ENCODE data around the gene GRAMD2A. TPM values are rescaled to one million over a fixed set of nuclear protein-coding genes. Genes with fewer than 3 reads are reported as not detected.

Gene GRAMD2A
- total RNA-seq, 4 donors from 2014 or later: 1.1 to 2.9 (median 2.2) TPM

DNA sequence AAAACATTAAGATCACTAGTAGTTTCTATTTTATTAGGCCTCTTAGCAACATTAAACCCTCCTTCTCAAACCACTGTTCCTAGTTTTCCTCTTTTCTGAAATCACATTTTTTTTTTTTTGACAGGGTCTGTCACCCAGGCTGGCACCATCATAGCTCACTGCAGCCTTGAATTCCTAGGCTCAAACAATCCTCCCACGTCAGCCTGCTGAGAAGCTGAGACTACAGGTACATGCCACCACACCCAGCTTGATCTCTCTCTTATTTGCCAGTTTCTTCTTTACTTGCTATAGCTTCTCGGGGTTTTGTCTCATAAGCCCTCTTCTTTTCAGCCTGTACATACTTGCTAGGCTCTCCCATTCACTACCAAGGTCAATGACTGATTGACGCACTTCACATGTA, 51.4 kb downstream of the GRAMD2A start:
- Histone ChIP-seq H3K36me3 (no peaks in the 10 kb centered on the region), H3K9me3 (no peaks in the 10 kb centered on the region), H3K27ac (no peak overlapping the region), H3K4me1 (no peaks in the 10 kb centered on the region), H3K27me3 (no peaks in the 10 kb centered on the region), H3K4me3 (no peak overlapping the region)
- TF ChIP-seq, protein P1, sequence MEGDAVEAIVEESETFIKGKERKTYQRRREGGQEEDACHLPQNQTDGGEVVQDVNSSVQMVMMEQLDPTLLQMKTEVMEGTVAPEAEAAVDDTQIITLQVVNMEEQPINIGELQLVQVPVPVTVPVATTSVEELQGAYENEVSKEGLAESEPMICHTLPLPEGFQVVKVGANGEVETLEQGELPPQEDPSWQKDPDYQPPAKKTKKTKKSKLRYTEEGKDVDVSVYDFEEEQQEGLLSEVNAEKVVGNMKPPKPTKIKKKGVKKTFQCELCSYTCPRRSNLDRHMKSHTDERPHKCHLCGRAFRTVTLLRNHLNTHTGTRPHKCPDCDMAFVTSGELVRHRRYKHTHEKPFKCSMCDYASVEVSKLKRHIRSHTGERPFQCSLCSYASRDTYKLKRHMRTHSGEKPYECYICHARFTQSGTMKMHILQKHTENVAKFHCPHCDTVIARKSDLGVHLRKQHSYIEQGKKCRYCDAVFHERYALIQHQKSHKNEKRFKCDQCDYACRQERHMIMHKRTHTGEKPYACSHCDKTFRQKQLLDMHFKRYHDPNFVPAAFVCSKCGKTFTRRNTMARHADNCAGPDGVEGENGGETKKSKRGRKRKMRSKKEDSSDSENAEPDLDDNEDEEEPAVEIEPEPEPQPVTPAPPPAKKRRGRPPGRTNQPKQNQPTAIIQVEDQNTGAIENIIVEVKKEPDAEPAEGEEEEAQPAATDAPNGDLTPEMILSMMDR (IDR thresholded peaks at IDR 0.05): no peak
- no peak for TF ChIP-seq EP300 (IDR thresholded peaks at IDR 0.05)
- no peak for DNase-seq (ENCODE audit: low spot score in 2 of 2)
- WGBS, 2 donors: 96 to 97% methylated on average over 3 of the region's 3 CpGs

DNA sequence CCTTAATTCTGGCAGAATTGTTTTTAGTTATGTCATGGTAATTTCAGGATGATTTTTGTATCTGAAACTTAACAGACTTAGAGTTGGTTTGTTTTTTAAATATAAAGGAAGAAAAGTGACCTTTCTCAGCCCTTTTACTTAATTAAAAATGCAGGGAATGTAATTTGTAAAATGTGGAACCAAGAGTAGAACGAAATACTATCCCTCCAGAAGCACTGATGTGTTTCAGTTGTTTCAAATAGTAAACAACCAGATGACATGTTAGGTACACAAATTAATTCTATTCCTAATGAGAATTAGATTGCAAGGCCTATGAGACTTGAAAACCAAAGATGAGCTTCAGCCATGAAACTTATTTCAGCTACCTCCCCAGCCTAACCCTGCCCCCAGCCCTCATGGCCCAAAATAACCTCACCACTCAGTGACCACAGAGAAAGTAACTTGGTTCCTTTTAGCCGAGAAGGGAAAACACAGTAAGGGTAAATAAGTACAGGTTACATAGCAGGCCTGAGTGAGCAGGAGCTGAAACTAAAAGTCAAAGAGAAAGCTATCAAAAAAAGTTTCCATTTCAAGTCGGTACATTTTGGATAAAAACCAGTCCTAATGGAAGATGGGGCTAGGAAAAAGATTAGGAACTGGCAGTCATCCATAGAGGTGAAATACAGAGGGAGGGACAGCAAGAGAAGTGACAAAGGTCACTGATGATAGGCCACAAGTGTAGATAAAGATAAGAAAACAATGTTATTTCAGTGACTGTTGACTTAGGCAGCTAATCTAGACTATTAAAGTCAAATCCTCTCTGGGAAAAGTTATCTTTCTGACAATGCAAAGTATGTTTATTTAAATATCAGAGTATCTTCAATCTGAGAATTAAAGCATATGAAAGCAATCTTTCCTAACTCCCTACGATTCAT, 56.2 kb downstream of the GRAMD2A start:
- H3K36me3 ChIP-seq: peaks cover 0 to 5% (median 0%) of the 10 kb centered on the region in 3 donors
- H3K27ac ChIP-seq: no peak overlapping the region
- no peak for DNase-seq (ENCODE audit: low spot score in 2 of 2)
- TF ChIP-seq, protein P1 (IDR thresholded peaks at IDR 0.05): no peak
- TF ChIP-seq EP300 (IDR thresholded peaks at IDR 0.05): no peak
- TF ChIP-seq POLR2A (IDR thresholded peaks at IDR 0.05): no peak
- WGBS, 2 donors: 47 to 48% methylated on average over 4 of the region's 4 CpGs
- no peaks in the 10 kb centered on the region for H3K4me1 ChIP-seq
- no peaks in the 10 kb centered on the region for H3K9me3 ChIP-seq
- no peak overlapping the region for H3K4me3 ChIP-seq
- no peaks in the 10 kb centered on the region for H3K27me3 ChIP-seq

GRCh38 chr15:72140088-72140487, 57.5 kb downstream of the GRAMD2A start:
- Histone ChIP-seq H3K27ac (no peak overlapping the region), H3K4me3 (no peak overlapping the region), H3K9me3 (no peaks in the 10 kb centered on the region), H3K27me3 (no peaks in the 10 kb centered on the region), H3K4me1 (no peaks in the 10 kb centered on the region), H3K36me3 (peaks cover 0 to 5% (median 0%) of the 10 kb centered on the region in 3 donors)
- 56 to 63% methylated on average over 3 of the region's 3 CpGs for WGBS, 2 donors
- TF ChIP-seq EP300 (IDR thresholded peaks at IDR 0.05) (no peak), POLR2A (IDR thresholded peaks at IDR 0.05) (no peak)
- TF ChIP-seq, protein P1 (IDR thresholded peaks at IDR 0.05): no peak
- no peak for DNase-seq (ENCODE audit: low spot score in 2 of 2)

- WGBS, 2 donors: 95 to 96% methylated on average over 4 of the region's 4 CpGs
- DNase-seq (ENCODE audit: low spot score in 2 of 2): no peak
- H3K36me3 ChIP-seq: peaks cover 0 to 5% (median 0%) of the 10 kb centered on the region in 3 donors
- H3K9me3 ChIP-seq: no peaks in the 10 kb centered on the region
- H3K27me3 ChIP-seq: no peaks in the 10 kb centered on the region
- no peaks in the 10 kb centered on the region for H3K4me1 ChIP-seq
- no peak overlapping the region for H3K27ac ChIP-seq
- H3K4me3 ChIP-seq: no peak overlapping the region
- TF ChIP-seq POLR2A (IDR thresholded peaks at IDR 0.05) (no peak), EP300 (IDR thresholded peaks at IDR 0.05) (no peak)
- TF ChIP-seq, protein P1 (IDR thresholded peaks at IDR 0.05): no peak
Observed at GRCh38 chr15:72139667-72140066, 57.9 kb downstream of the GRAMD2A start.

All from tibial nerve (tissue), 4 donors.